Mesenchymal stem cell (in vitro differentiated cells and primary cell): ENCODE measurements around the gene HOXD4.
A peak's percentile ranks its signal among the peaks of the same experiment; 100 is the strongest.

Experiments
- DNase-seq: peaks from one replicate; pipeline ENCODE4 v3.0.0-alpha.2; 2013
- H2AFZ ChIP-seq: one replicate; pipeline ENCODE4 v1.6.1; 2013; ENCODE audit warnings: low read depth, mild to moderate bottlenecking, control low read depth, inconsistent platforms, low read length, moderate library complexity
- H2AK5ac ChIP-seq: 2 replicates; pipeline ENCODE4 v1.6.1; 2013; ENCODE audit warnings: low read length, moderate library complexity, mild to moderate bottlenecking, inconsistent platforms; ENCODE audit not compliant: severe bottlenecking
- H2BK120ac ChIP-seq: one replicate; pipeline ENCODE4 v1.6.1; 2013; ENCODE audit warnings: low read depth, mild to moderate bottlenecking, inconsistent platforms, low read length, moderate library complexity
- H2BK12ac ChIP-seq, 2 experiments: one replicate each; pipeline ENCODE4 v1.6.1; 2013; ENCODE audit warnings: inconsistent platforms in 2 of 2, low read length in 2 of 2, mild to moderate bottlenecking in 2 of 2, moderate library complexity in 2 of 2, control low read depth in 1 of 2
- H2BK15ac ChIP-seq: one replicate; pipeline ENCODE4 v1.6.1; 2013; ENCODE audit warnings: mild to moderate bottlenecking, low read depth, inconsistent platforms; ENCODE audit not compliant: poor library complexity, severe bottlenecking
- H2BK5ac ChIP-seq: 2 replicates; pipeline ENCODE4 v1.6.1; 2013; ENCODE audit warnings: low read depth, mild to moderate bottlenecking, low read length, control low read depth, inconsistent platforms; ENCODE audit not compliant: poor library complexity, severe bottlenecking
- H3K14ac ChIP-seq, 2 experiments: one replicate each; pipeline ENCODE4 v1.6.1; 2013; ENCODE audit warnings: inconsistent platforms in 2 of 2, low read length in 2 of 2, control low read depth in 1 of 2, mild to moderate bottlenecking in 1 of 2, moderate library complexity in 1 of 2
- H3K18ac ChIP-seq, 2 experiments: one replicate each; pipeline ENCODE4 v1.6.1; 2013; ENCODE audit warnings: inconsistent platforms in 2 of 2, low read length in 2 of 2, control low read depth in 1 of 2, low read depth in 1 of 2, mild to moderate bottlenecking in 1 of 2
- H3K23ac ChIP-seq, 2 experiments: one replicate each; pipeline ENCODE4 v1.6.1; 2013; ENCODE audit warnings: inconsistent platforms in 2 of 2, low read length in 2 of 2, mild to moderate bottlenecking in 2 of 2, moderate library complexity in 2 of 2, control low read depth in 1 of 2
- H3K27ac ChIP-seq: 2 replicates; pipeline ENCODE4 v1.5.1; 2013; ENCODE audit warnings: mild to moderate bottlenecking, moderate library complexity, low read length, control low read depth, inconsistent platforms; ENCODE audit not compliant: poor library complexity, severe bottlenecking
- H3K27me3 ChIP-seq, 2 experiments: 2 replicates each; pipeline versions ENCODE4 v1.6.1 to v1.7.0; 2013; ENCODE audit warnings: low read length in 2 of 2, mild to moderate bottlenecking in 2 of 2, moderate library complexity in 2 of 2, control low read depth in 1 of 2, inconsistent platforms in 1 of 2; ENCODE audit not compliant: control insufficient read depth in 1 of 2, insufficient read depth in 1 of 2
- H3K36me3 ChIP-seq, 2 experiments: 2 replicates each; pipeline versions ENCODE4 v1.6.1 to v1.7.0; 2013; ENCODE audit warnings: low read length in 2 of 2, control low read depth in 1 of 2, inconsistent platforms in 1 of 2, low read depth in 1 of 2, mild to moderate bottlenecking in 1 of 2; ENCODE audit not compliant: insufficient read depth in 2 of 2, control insufficient read depth in 1 of 2
- H3K4ac ChIP-seq, 2 experiments: one replicate each; pipeline ENCODE4 v1.6.1; 2013; ENCODE audit warnings: inconsistent platforms in 2 of 2, low read length in 2 of 2, mild to moderate bottlenecking in 2 of 2, moderate library complexity in 2 of 2, control low read depth in 1 of 2, low read depth in 1 of 2
- H3K4me1 ChIP-seq: 2 replicates; pipeline ENCODE4 v1.6.1; 2013; ENCODE audit warnings: low read depth, low read length, control low read depth; ENCODE audit not compliant: control insufficient read depth, insufficient read depth
- H3K4me2 ChIP-seq: 2 replicates; pipeline ENCODE4 v1.6.1; 2013; ENCODE audit warnings: low read length, mild to moderate bottlenecking, inconsistent platforms; ENCODE audit not compliant: poor library complexity, severe bottlenecking
- H3K4me3 ChIP-seq, 2 experiments: 2 replicates each; pipeline versions ENCODE4 v1.5.1 to v1.7.0; 2013; ENCODE audit warnings: low read length in 2 of 2, mild to moderate bottlenecking in 2 of 2, control low read depth in 1 of 2, low read depth in 1 of 2; ENCODE audit not compliant: insufficient read depth in 1 of 2
- H3K79me1 ChIP-seq: replicated peaks from 2 replicates; pipeline ENCODE4 v1.6.1; 2013; ENCODE audit warnings: mild to moderate bottlenecking, control low read depth, low read length, inconsistent platforms; ENCODE audit not compliant: poor library complexity, severe bottlenecking
- H3K9ac ChIP-seq: 2 replicates; pipeline ENCODE4 v1.7.0; 2013; ENCODE audit warnings: mild to moderate bottlenecking, low read length, moderate library complexity
- H3K9me3 ChIP-seq: 2 replicates; pipeline ENCODE4 v1.7.0; 2013; ENCODE audit warnings: mild to moderate bottlenecking, low read length; ENCODE audit not compliant: control insufficient read depth
- H4K8ac ChIP-seq: one replicate; pipeline ENCODE4 v1.6.1; 2013; ENCODE audit warnings: inconsistent platforms, mild to moderate bottlenecking, low read length, moderate library complexity
- H4K91ac ChIP-seq: one replicate; pipeline ENCODE4 v1.6.1; 2013; ENCODE audit warnings: mild to moderate bottlenecking, low read length, inconsistent platforms
- WGBS: methylation state at CpG from one replicate; pipeline ENCODE4 v1.1.7; 2013; ENCODE audit warnings: mixed read lengths; 5-methylcytosine and 5-hydroxymethylcytosine counted together

The HOXD4 gene

DNA sequence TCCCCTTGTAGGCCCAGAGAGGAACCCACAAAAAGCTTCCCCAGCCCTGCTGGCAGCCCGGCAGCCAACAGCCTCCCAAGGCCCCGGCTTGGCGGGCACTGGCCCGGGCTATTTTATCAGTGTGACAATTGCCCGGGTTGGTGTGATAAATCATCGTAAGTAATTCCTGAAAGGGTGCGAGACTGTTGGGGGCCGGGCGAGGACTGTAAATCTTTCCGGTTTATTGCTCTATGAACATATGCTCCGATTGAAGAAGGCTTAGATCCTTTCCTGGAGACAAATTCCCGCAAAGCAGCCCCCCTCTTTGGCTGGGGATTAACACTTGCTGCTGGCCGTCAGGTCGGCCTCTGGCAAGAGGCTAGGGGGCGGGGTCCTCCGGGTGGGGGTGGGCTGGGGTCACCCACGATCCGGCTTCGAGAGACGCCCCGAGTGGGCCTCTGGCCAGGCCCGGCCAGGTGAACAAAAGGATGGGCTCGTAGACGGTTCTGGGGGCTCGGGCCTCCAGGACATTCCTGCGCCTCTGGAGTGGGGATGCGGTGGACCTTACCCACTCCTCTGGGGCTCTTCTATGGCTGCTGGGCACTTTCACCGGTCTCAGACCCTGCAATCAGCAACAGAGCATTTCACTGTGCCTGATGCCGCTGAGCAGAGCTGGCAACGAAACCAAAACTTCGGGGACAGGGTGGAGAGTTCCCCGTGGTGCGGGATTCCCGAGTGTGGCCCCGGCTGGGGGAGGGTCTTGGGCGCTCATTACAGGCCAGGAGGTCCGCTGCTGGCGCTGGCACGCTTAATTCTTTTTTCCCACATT lies 7.7 kb downstream of the HOXD4 start:
- Histone ChIP-seq H3K18ac (no peak overlapping the region), H2BK5ac (no peak overlapping the region), H3K9me3 (no peaks in the 10 kb centered on the region), H3K36me3 (peaks cover 0 to 7% of the 10 kb centered on the region in 2 experiments), H4K91ac (no peak overlapping the region), H2BK120ac (no peak overlapping the region), H3K14ac (no peak overlapping the region), H3K4me1 (peaks cover 26% of the 10 kb centered on the region), H2AFZ (no peak overlapping the region), H2BK15ac (no peak overlapping the region), H3K4ac (no peak overlapping the region), H2BK12ac (no peak overlapping the region), H3K9ac (no peak overlapping the region), H2AK5ac (no peak overlapping the region), H3K27ac (no peak overlapping the region), H4K8ac (no peak overlapping the region), H3K4me2 (peak overlapping the region; percentile 18), H3K4me3 (no peak overlapping the region), H3K27me3 (peaks cover 0 to 89% of the 10 kb centered on the region in 2 experiments), H3K79me1 (peaks cover 3% of the 10 kb centered on the region), H3K23ac (no peak overlapping the region)
- WGBS = 7% methylated on average over 33 of the region's 39 CpGs
- DNase-seq = no peak

DNA sequence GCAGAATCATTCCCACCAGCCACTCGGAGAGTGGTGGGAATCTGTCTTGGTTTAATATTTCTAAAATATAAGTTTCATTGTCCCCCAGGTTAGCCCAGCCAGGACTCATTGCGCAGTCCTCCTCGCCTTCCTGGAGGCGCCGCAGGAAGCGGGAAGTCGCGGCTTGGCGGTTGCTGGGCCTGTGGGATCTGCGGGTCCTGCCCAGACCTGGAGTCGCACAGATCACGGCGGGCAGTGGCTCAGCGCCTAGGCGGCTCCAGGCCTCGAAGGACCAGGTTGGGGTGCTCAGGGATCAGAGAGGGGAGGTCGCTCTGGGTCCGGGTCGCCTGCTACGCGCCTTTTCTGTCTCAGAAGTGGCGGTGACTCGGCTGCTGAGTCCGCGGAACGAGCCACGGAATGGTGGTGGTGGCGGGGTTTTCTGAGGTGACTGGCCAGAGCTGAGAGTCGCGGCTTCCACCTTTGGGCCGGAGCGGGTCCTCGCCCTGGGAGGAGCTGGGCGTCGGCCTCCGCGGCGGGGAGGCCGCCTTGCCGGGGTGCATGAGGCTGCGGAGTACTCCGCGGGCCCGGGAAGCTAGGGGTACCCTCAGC lies 8.4 kb downstream of the HOXD4 start:
- peak overlapping the region; percentile 29 for H4K91ac ChIP-seq
- peak overlapping the region; percentile 42 for H3K4me2 ChIP-seq
- H2AFZ ChIP-seq = no peak overlapping the region
- 3% methylated on average over 43 of the region's 44 CpGs for WGBS
- H2BK120ac ChIP-seq = no peak overlapping the region
- no peak overlapping the region for H3K23ac ChIP-seq
- DNase-seq = no peak
- peak overlapping the region; percentile 38 for H3K9ac ChIP-seq
- H3K14ac ChIP-seq = no peak overlapping the region
- H3K4me1 ChIP-seq = peaks cover 28% of the 10 kb centered on the region
- H3K36me3 ChIP-seq = peaks cover 0 to 4% of the 10 kb centered on the region in 2 experiments
- H3K4ac ChIP-seq = no peak overlapping the region
- H3K27me3 ChIP-seq = peaks cover 0 to 96% of the 10 kb centered on the region in 2 experiments
- H2BK15ac ChIP-seq = no peak overlapping the region
- H3K18ac ChIP-seq = no peak overlapping the region
- H3K9me3 ChIP-seq = no peaks in the 10 kb centered on the region
- H4K8ac ChIP-seq = no peak overlapping the region
- no peak overlapping the region for H2BK5ac ChIP-seq
- peak overlapping the region in 1 of 2 experiments; percentile 51 for H3K4me3 ChIP-seq
- no peak overlapping the region for H3K27ac ChIP-seq
- H3K79me1 ChIP-seq = peaks cover 3% of the 10 kb centered on the region
- no peak overlapping the region for H2AK5ac ChIP-seq
- H2BK12ac ChIP-seq = no peak overlapping the region

DNA sequence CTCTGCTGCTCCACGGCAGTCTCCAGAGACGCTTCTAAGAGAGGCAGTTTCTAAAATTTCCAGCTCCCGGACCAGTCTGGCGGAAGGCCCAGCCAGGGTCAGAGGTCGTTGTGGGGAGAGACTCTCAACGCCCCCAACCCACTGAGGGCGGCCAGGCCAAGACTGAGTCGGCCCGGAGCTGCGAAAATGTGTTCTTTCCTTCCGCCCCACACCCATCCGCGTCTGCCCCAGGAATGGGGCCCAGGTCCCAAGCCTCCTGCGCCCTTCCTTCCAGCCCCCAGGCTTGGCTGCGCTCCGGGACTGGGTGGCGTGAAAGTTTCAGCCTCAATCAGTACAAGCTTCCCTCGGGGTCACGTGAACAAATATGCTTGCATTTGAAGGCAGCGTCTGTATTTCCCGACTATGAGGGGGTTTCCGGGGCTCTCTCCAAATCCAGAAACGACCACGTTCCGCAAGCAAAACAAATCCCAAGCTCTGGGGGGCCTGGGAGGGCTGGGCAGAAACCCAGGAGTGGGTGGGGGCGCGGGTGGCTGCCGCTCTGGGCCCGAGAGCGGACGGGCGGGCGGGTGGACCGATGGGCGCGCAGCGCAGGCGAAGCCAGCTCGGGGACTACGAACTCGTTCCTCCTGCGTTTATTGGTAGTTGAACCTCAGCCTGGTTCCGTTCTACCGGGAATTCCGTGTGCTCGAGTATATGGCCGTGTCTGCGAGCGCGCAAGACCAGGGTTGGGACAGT lies 9.1 kb downstream of the HOXD4 start:
- Histone ChIP-seq H3K79me1 (peaks cover 3% of the 10 kb centered on the region), H3K14ac (no peak overlapping the region), H2AFZ (no peak overlapping the region), H4K8ac (no peak overlapping the region), H3K23ac (no peak overlapping the region), H3K4me2 (no peak overlapping the region), H2BK5ac (no peak overlapping the region), H4K91ac (no peak overlapping the region), H2BK12ac (no peak overlapping the region), H2AK5ac (no peak overlapping the region), H3K4me1 (peaks cover 34% of the 10 kb centered on the region), H3K4ac (no peak overlapping the region), H3K9me3 (no peaks in the 10 kb centered on the region), H3K9ac (peak overlapping the region; percentile 38), H3K18ac (no peak overlapping the region), H2BK15ac (no peak overlapping the region), H2BK120ac (no peak overlapping the region), H3K4me3 (peak overlapping the region in 1 of 2 experiments; percentile 51), H3K27me3 (peaks cover 0 to 97% of the 10 kb centered on the region in 2 experiments), H3K27ac (no peak overlapping the region), H3K36me3 (no peaks in the 10 kb centered on the region)
- DNase-seq = no peak
- WGBS = 4% methylated on average over 47 of the region's 50 CpGs
